HG02798 (cell line): Measurements from ENCODE around the gene PLEKHG1.
A peak's percentile ranks its signal among the peaks of the same experiment; 100 is the strongest.

ENCODE experiments used
- ATAC-seq: cut with Tn5 transposase; IDR thresholded peaks from one replicate; pipeline ENCODE4 v1.9.1; 2021; ENCODE audit warnings: mild to moderate bottlenecking; ENCODE audit not compliant: unreplicated experiment, poor library complexity

The PLEKHG1 gene

DNA sequence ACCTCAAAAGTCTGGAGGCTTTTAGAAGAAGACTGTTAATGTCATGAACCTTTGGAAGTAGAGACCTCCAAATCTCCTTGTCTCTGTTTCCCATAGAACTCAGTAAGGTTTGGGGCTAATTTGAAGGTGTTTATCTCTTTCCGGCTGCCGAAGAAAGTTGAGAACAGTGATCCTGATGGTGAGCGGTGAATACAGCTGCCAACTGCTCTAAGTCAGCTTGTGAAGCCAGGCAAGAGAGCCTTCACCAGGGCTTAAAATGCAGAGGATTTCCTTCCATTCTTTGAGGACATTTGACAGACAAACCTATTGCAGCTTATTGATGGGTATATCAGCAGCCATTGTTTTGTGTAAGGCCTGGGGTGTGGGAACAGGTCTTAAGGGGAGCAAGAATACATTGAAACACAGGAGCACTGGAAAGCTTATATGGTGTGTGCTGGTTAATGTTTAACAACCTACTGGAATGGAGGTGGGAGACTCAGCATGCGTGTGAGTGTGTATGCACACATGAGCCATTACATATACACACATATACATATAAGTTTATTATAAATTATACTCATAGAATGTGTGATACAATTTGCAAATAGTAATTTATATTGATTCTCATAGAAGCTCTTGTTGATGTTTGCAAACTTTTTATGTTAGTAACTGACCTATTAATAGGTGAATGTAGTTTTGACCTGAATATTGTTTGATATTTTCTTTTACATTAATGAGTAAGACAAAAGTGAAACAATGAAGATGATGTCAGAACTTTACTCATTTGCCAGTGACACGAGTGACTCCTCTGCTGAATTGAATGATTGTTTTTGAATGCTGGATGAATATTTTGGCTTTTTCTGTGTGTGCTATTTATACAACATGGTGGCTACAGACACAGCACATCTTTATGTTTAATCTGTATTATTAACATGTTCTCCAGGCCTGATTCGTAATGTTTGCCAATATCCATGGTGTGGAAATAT lies 18.1 kb downstream of the PLEKHG1 start:
- ATAC-seq: no peak

GRCh38 chr6:150619275-150619674 lies 19.6 kb downstream of the PLEKHG1 start:
- no peak for ATAC-seq

GRCh38 chr6:150620244-150620643 lies 20.6 kb downstream of the PLEKHG1 start:
- no peak for ATAC-seq

DNA sequence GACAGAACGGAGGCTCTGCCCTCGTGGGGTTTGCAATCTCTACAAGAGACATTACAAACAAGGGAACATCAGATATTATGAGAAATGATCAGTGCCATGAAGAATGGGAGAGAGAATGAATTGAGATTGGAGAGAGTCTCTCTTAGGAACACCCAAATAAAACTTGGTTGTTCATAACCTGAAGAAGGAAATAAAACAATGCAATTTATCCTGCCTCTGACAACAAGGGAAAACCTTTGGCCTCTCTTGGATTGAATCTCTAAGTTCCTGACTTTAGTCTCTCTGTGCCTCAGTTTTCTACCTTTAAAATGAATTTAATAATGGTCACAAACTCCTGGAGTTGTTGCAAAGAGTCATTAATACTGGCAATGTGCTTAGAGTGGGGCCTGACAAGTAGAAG lies 21.1 kb downstream of the PLEKHG1 start:
- ATAC-seq: no peak

DNA sequence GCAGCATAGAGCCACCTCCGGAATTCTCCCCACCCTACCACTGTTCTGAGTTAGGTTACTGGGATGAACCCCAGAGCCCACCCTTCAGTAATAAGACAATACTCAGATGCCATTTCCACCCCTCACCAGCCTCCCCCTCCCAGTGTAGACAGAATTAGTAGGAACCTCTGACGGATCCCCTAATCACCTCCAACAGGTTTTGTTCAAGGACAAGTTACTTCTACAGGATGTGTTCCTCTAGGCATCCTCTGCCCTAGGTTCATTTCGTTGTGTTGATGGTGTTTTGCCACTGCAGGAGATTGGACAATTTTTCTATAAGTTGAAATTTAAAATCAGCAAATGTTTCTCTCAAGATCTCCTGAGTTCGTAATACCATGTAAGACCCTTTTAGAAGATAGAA lies 22.8 kb downstream of the PLEKHG1 start:
- no peak for ATAC-seq

DNA sequence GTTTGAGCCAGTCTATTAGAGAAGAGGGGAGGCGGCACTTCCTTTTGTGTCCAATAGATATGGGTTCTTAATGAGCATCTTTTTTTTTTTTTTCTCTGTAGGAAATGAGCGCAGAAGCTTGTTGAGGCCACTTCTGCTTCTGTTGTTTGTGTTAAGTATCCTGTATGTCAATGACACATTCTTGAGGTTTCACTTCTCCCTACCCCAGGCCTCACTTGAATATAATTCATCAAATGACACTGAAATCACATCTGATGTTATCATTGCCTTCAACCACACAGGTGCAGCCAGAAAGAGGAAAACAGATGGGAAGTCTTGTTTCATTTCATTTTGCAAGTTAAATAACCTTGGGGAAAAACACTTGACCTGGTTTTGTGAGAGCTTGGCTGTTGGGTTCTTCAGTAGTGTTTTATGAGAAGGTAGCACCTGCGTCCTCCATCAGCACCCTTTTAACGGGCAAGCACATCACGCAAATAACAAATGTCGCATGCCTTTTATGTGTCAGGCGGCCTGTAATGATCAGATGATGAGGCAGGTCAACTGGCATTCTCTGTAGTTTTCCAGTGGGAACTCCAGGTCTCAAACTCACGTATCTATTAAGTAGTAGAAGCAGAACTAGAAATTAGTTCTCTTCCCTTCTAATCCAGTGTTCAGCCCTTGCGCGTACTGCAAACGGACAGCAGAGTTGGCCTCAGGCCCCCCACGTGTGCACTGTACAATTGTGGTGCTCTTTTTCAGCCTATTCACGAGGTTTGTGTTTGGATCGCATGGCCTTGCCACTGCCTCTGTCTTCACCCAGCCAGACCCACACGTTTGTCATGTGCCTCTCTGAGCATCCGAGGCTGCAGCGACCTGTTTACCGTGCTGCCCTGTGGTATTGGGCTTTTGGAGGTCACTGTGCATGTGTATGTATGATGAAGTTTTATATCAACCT lies 23.5 kb downstream of the PLEKHG1 start:
- ATAC-seq: peak; percentile 95

DNA sequence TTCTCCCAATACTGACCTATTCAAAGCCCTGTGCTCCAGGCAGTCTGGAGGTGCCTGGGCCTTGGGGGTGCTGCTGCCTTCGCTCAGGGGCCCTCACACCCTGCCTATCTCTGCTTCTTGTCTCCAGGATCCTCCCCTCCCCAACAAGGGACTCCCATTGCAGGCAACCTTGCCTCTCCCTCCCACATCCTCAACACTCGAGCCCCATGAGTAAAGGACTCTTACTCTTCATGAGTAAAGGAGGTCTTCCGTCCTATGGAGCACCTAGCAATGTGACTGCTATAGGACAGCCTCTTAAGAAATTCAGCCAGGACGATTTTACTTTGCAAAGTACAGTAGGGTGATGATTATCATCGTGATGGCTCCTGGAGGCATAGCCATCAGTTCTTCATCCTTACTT lies 24.5 kb downstream of the PLEKHG1 start:
- ATAC-seq: no peak

GRCh38 chr6:150625927-150626326 lies 26.2 kb downstream of the PLEKHG1 start:
- no peak for ATAC-seq

GRCh38 chr6:150627154-150627553 lies 27.5 kb downstream of the PLEKHG1 start:
- no peak for ATAC-seq

- ATAC-seq: no peak
These were observed 27.9 kb downstream of the PLEKHG1 start for GRCh38 chr6:150627585-150628025.

- no peak for ATAC-seq
These were observed 29.2 kb downstream of the PLEKHG1 start for GRCh38 chr6:150628908-150629307.

DNA sequence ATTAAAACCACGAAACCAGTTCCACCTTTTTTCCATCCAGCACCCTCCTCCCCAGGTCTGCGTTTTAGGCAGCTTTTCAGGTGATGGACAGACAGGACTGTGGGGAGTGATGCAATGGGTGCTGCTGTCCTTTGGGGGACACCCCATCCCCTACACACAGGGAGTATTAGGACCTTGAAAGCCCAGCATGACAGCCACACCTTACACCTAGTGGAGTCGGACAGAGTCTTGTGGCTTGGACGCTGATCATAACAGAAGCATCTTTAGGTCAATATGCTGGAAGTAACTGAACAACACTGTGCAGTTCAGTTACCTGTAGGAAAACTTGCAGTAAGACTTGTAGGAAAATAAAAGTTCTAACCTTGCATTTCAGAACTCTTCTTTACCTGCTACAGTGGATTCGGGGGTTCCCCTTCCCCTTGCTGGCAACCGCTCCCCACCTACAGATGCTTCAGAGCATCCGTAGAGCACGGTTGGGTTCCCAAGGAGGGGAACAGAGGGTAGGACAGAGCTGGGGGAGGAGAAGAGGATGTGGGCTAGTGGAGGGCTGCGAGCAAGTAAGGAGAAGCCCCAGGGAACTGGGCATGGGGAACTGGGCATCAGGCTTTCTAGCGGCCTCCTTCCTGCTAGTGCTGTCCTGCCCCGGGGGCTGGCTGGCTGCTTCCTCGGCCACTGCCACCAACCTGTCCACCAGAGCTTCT lies 31.7 kb downstream of the PLEKHG1 start:
- ATAC-seq: no peak

DNA sequence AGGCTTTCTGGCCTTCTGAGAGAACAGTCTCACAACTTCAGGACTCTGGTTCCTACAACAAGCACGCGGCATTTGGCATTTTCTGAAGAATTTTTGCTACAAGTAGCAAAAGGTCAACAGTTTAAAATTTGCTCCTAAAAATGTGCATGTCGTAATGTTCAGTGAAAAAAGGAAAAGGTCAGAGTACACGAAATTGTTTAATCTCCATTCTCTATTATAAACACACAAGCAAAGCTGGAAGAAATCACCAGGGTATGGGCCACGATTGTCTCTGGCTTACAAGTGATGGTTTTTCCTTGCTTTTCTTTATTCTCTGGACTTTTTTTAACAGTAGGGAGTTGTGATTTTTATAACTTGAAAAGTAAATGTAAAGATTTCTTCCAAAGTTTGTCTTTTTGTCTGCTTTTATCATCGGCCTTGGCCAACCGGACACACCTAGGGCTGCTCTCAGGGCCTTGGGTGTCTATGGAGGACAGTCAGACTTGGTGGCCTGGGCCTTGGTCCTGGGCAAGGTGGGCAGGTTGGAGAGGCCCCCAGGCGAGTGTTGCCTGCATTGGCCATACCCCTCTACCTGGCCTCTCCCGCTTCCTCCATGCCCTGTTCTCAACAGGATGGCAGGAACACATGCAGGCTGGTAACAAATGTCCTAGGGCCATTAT lies 32.4 kb downstream of the PLEKHG1 start:
- ATAC-seq: no peak

- peak; percentile 65 for ATAC-seq
These were observed 33.2 kb downstream of the PLEKHG1 start for GRCh38 chr6:150632785-150633485.

GRCh38 chr6:150633486-150633834 lies 33.8 kb downstream of the PLEKHG1 start:
- ATAC-seq: peak; percentile 21

GRCh38 chr6:150634176-150634963 lies 34.7 kb downstream of the PLEKHG1 start:
- ATAC-seq: no peak

GRCh38 chr6:150634964-150635292 lies 35.2 kb downstream of the PLEKHG1 start:
- ATAC-seq: no peak

DNA sequence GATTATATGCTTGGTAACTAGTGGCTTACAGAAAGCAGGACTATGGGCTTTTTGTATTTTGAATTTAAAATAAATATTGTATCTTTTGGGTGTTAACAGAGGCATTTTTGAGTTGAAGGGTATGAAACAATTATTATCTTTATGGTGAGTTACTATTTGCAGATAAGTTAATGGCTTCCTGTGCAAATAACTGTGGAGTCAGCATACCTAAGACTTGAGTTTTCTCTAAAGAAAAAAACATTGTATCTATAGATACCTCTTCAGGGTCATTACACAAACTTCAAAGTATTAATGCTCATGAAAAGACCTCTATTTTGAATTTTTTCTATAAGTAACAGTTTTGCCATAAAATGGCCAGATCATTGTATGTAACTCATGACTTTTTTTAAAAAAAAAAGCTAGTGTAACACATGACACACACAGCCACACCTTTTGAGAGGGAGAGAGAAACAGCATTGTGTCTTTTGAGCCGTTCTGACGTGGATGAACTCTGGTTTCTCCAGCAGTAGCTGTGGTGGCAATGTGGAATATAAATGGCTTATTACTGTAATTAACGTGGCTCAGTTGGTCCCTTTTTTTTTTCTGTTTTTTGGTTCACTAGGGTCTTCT lies 36.3 kb downstream of the PLEKHG1 start:
- ATAC-seq: no peak
